ENCODE data around the gene UBTFL1. TPM values are rescaled to one million over a fixed set of nuclear protein-coding genes. Genes with fewer than 3 reads are reported as not detected.
"Not testable (repeated sequence)": the region's sequence is repeated elsewhere in the genome, so short reads cannot be mapped to it uniquely, and the experiment has no call there.

Gene UBTFL1
- total and polyA plus RNA-seq, 2 of the 8 experiments (the other 6 are each of a cell fraction or from before 2014, with no cell fraction given) = not detected

DNA sequence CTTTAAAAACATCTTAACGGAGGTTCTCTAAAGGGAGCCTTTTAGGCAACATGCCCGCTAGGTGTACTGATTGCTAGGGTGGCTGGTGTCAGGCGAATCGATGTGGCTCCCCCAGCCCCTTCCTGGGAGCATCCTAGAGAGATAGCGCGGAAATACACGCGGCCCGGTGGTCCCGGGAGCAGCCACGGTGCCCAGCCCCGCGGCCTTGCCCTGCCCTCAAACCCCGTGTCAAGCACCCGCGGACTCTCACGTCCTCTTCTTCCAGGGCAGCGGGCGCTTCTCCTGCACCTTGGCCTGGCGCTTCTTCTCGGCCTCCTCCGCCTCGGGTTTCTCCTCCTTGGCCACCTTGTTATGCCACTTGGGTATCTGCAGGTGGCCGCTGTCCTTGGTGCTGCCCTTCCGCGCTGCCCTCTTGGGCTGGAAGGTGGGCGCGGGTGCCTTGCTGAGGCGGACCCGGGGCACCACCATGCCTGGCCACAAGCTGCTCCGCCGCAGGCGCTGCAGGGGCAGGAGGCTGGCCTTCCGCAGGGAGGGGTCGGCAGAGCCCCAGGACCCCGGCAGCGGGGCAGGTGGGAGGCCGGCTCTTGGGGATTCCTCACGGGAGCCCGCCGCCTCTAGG lies 34.0 kb upstream of the UBTFL1 start:
- H4K91ac ChIP-seq (replicated peaks; ENCODE audit: insufficient read length, low read length); H3K23me2 ChIP-seq (ENCODE audit: low read depth, low read length); H3K4ac ChIP-seq (replicated peaks; ENCODE audit: insufficient read length, low read depth, low read length); H3K4me3 ChIP-seq (ENCODE audit: extremely low read depth in 1 of 4, insufficient read depth in 2 of 4, low read depth in 3 of 4, low read length in 4 of 4); H2BK15ac ChIP-seq (ENCODE audit: low read length); H3K9me3 ChIP-seq (ENCODE audit: insufficient read depth in 2 of 2, low read depth in 1 of 2, low read length in 1 of 2); H2BK20ac ChIP-seq (ENCODE audit: low read length); H2AFZ ChIP-seq (ENCODE audit: low read length); H2BK5ac ChIP-seq (ENCODE audit: low read depth, low read length); H3K14ac ChIP-seq (ENCODE audit: insufficient read length); H2AK5ac ChIP-seq (ENCODE audit: low read depth, low read length); H3K4me2 ChIP-seq (ENCODE audit: insufficient read depth in 1 of 2, low read depth in 2 of 2, low read length in 2 of 2); CTCF ChIA-PET (ENCODE audit: partially characterized antibody); FAIRE-seq; H3K23ac ChIP-seq (ENCODE audit: insufficient read length); H3K36me3 ChIP-seq (ENCODE audit: control insufficient read depth in 2 of 4, insufficient read depth in 4 of 4, low read length in 3 of 4); H3K27me3 ChIP-seq (replicated peaks in 1 of 4; ENCODE audit: control insufficient read depth in 3 of 4, extremely low read depth in 1 of 4, insufficient read depth in 3 of 4, low read length in 3 of 4); H3K4me1 ChIP-seq (replicated peaks in 1 of 4; ENCODE audit: control insufficient read depth in 3 of 4, insufficient read depth in 4 of 4, low read length in 3 of 4); H3K79me1 ChIP-seq (ENCODE audit: low read depth, low read length); H4K20me1 ChIP-seq (replicated peaks in 1 of 2; ENCODE audit: control insufficient read depth in 1 of 2, insufficient read depth in 2 of 2, low read length in 2 of 2); H3K79me2 ChIP-seq (ENCODE audit: control insufficient read depth in 1 of 2, insufficient read depth in 2 of 2, low read length in 2 of 2); H3K9ac ChIP-seq (replicated peaks in 1 of 4; ENCODE audit: extremely low read depth in 1 of 4, low read depth in 3 of 4, low read length in 3 of 4); H3K56ac ChIP-seq (replicated peaks; ENCODE audit: insufficient read length, low read depth, low read length); H2BK12ac ChIP-seq (ENCODE audit: low read depth, low read length); H4K8ac ChIP-seq (ENCODE audit: extremely low read depth, insufficient read depth, low read length); H3K18ac ChIP-seq (ENCODE audit: extremely low read depth, low read length); POLR2A ChIA-PET (ENCODE audit: partially characterized antibody); H4K5ac ChIP-seq (ENCODE audit: insufficient read length, low read depth, low read length); H3K27ac ChIP-seq (ENCODE audit: low read depth, low read length); H2BK120ac ChIP-seq (replicated peaks; ENCODE audit: low read depth, low read length): not testable (repeated sequence)
- DNase-seq (ENCODE audit: low read depth in 1 of 2, low spot score in 2 of 2) = peak in 1 of 2 experiments; percentile 67
- 86% methylated on average over 15 of the region's 41 CpGs; no CpG with 5 or more reads in 1 of the 2 experiments for WGBS, 2 experiments (ENCODE audit: extremely low coverage in 1 of 2, insufficient coverage in 1 of 2, insufficient read length in 1 of 2, insufficient replicate concordance in 2 of 2, low coverage in 1 of 2, low lambda C conversion rate in 2 of 2, missing lambda C conversion rate in 1 of 2)
